Uterus (tissue), 2 donors: ENCODE measurements around the gene SND1.

Experiments
- POLR2A ChIP-seq, 2 donors: fragments of 450-650 bp; IDR thresholded peaks; one replicate each; pipeline ENCODE4 v1.6.1; 2016; ENCODE audit warnings: antibody characterized with exemption in 2 of 2, mild to moderate bottlenecking in 1 of 2, moderate library complexity in 1 of 2
- TF ChIP-seq, protein P1 (sequence below), 4 experiments: fragments of 200-600 bp in 2 of 4; fragments of 450-650 bp in 2 of 4; sonication (generic) in 2 of 4; IDR thresholded peaks; one replicate each; pipeline ENCODE4 v1.5.1; 2016 to 2019; ENCODE audit warnings: antibody characterized with exemption in 4 of 4, mild to moderate bottlenecking in 2 of 4, moderate library complexity in 1 of 4

DNA sequence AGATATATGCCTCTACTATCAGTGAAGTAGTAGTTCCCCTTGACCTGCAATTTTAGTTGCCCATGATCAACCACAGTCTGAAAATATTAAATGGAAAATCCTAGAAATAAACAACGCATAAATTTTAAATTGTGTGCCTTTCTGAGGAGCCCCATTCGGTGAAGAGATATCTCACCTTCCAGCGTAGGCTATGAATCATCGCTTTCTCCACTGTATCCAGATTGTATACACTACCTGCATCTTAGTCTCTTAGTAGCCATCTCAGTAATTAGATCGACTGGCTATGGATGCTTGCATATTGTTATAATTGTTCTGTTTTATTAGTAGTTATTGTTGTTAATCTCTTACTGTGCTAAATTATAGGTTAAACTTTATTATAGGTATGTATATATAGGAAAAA, 227.9 kb downstream of the SND1 start:
- TF ChIP-seq, protein P1, sequence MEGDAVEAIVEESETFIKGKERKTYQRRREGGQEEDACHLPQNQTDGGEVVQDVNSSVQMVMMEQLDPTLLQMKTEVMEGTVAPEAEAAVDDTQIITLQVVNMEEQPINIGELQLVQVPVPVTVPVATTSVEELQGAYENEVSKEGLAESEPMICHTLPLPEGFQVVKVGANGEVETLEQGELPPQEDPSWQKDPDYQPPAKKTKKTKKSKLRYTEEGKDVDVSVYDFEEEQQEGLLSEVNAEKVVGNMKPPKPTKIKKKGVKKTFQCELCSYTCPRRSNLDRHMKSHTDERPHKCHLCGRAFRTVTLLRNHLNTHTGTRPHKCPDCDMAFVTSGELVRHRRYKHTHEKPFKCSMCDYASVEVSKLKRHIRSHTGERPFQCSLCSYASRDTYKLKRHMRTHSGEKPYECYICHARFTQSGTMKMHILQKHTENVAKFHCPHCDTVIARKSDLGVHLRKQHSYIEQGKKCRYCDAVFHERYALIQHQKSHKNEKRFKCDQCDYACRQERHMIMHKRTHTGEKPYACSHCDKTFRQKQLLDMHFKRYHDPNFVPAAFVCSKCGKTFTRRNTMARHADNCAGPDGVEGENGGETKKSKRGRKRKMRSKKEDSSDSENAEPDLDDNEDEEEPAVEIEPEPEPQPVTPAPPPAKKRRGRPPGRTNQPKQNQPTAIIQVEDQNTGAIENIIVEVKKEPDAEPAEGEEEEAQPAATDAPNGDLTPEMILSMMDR (IDR thresholded peaks at IDR 0.05) = no peak
- TF ChIP-seq POLR2A (IDR thresholded peaks at IDR 0.05) = no peak
